Right lobe of liver (tissue), 6 donors: ENCODE measurements around the gene METTL5. TPM values are rescaled to one million over a fixed set of nuclear protein-coding genes. Genes with fewer than 3 reads are reported as not detected.

Experiments
- ATAC-seq, 4 donors: fragments of 200-7000 bp; cut with Tn5 transposase; one replicate each; pipeline ENCODE4 v1.9.1; 2020; ENCODE audit warnings: mild to moderate bottlenecking in 4 of 4, moderate library complexity in 4 of 4
- DNase-seq, 3 donors: peaks; one replicate each; pipeline ENCODE4 v3.0.0-alpha.2; 2020
- H3K27ac ChIP-seq, 3 donors: fragments of 200-600 bp; one replicate each; pipeline ENCODE4 v1.8.0; 2022
- H3K27me3 ChIP-seq, 2 donors: fragments of 200-600 bp; one replicate each; pipeline ENCODE4 v1.8.0; 2022
- H3K36me3 ChIP-seq, 4 donors: fragments of 200-600 bp; sonication (generic) in 1 of 4; one replicate each; pipeline versions ENCODE4 v1.5.1 to v1.8.0; 2017 to 2022; ENCODE audit warnings: control low read depth in 1 of 4
- H3K4me1 ChIP-seq, 4 donors: fragments of 200-600 bp; sonication (generic) in 1 of 4; one replicate each; pipeline versions ENCODE4 v1.5.1 to v1.8.0; 2017 to 2022; ENCODE audit warnings: control low read depth in 1 of 4
- H3K4me3 ChIP-seq, 3 donors: fragments of 200-600 bp; one replicate each; pipeline ENCODE4 v1.8.0; 2022
- H3K9me3 ChIP-seq, 4 donors: fragments of 200-600 bp; sonication (generic) in 1 of 4; one replicate each; pipeline versions ENCODE4 v1.5.1 to v1.8.0; 2017 to 2022; ENCODE audit warnings: control low read depth in 1 of 4
- CTCF ChIP-seq, 4 donors: fragments of 200-600 bp in 3 of 4; fragments of 450-650 bp in 1 of 4; IDR thresholded peaks; one replicate each; pipeline versions ENCODE4 v1.5.1 to v1.8.0; 2016 to 2022; ENCODE audit warnings: antibody characterized with exemption in 4 of 4, mild to moderate bottlenecking in 2 of 4
- POLR2A ChIP-seq: fragments of 450-650 bp; IDR thresholded peaks from one replicate; pipeline ENCODE4 v1.6.1; 2017; ENCODE audit warnings: antibody characterized with exemption, mild to moderate bottlenecking
- WGBS: methylation state at CpG from one replicate; pipeline ENCODE4 v1.1.6; 2018; ENCODE audit warnings: low coverage, low lambda C conversion rate; ENCODE audit not compliant: insufficient coverage; ENCODE audit errors: missing lambda C conversion rate; 5-methylcytosine and 5-hydroxymethylcytosine counted together
- intact Hi-C, 2 donors: fragments of 100-400 bp; cut with DNase I; formaldehyde crosslinking; loops; one replicate each; pipeline versions ENCODE4 v1.11.2 to v1.14.1; 2022
- total RNA-seq, 6 experiments: library from RNA; depleted of rRNA in 2 of 6; stranded (reverse); fragments of >200 nt in 2 of 6; fragmentation: NEBNext Ultra II Directional in 3 of 6; extraction: Animal tissue kit (Norgen Biotek cat#: 25700) in 3 of 6; gene quantifications; one replicate each; pipeline versions ENCODE4 v1.1.0 to v1.2.4, GENCODE V29; 2016 to 2023
- donor health status: DM: no; HTN: yes; CAD: no.
- donor health status: DM: no; HTN: no; CAD: no.
- donor health status: DM: no; HTN: no; CAD: no.
- donor health status: DM: no; HTN: yes; CAD: no.
- donor health status: DM: no; HTN: yes; CAD: no.

The METTL5 gene
- total RNA-seq, 6 experiments from 2014 or later = 18.4 to 26.7 (median 20.7) TPM

GRCh38 chr2:169828141-169828811, 3.6 kb upstream of the METTL5 start:
- H3K9me3 ChIP-seq = no peaks in the 10 kb centered on the region
- ATAC-seq (peak; percentile 51 to 68 (median 60)), DNase-seq (peak in 1 of 3 donors; percentile 63)
- H3K27ac ChIP-seq = peak overlapping the region; percentile 55 to 88 (median 80)
- intact Hi-C loops = no loop called here
- H3K4me3 ChIP-seq = peak overlapping the region; percentile 75 to 90 (median 79)
- H3K4me1 ChIP-seq = peaks cover 0 to 20% (median 7%) of the 10 kb centered on the region in 4 donors
- H3K27me3 ChIP-seq = no peaks in the 10 kb centered on the region
- 0% methylated on average over 13 of the region's 13 CpGs for WGBS
- TF ChIP-seq POLR2A (no peak), CTCF (IDR thresholded peaks at IDR 0.05) (no peak)
- no peaks in the 10 kb centered on the region for H3K36me3 ChIP-seq

- Histone ChIP-seq H3K36me3 (no peaks in the 10 kb centered on the region), H3K4me3 (peak within 1 kb of the TSS; percentile 75 to 90 (median 79)), H3K9me3 (no peaks in the 10 kb centered on the region), H3K27me3 (no peaks in the 10 kb centered on the region), H3K27ac (peak within 1 kb of the TSS; percentile 55 to 88 (median 80)), H3K4me1 (peaks cover 0 to 25% (median 7%) of the 10 kb centered on the region in 4 donors)
- TF ChIP-seq CTCF (IDR thresholded peaks at IDR 0.05) (peak in 1 of 4 donors; percentile 22), POLR2A (peak; percentile 94)
- ATAC-seq (peak; percentile 88 to 92 (median 90)), DNase-seq (peak; percentile 96)
- intact Hi-C loops = no loop called here
- 1% methylated on average over 20 of the region's 104 CpGs for WGBS
Measured at GRCh38 chr2:169827272-169828140, 2.8 kb upstream of the METTL5 start, which contains the start of gene UBR3. Gene UBR3 (plus strand): TSS chr2:169827454. CDS start chr2:169827508, 54 bp downstream.

- DNase-seq = no peak
Measured at GRCh38 chr2:169823996-169824372, 721 bp downstream of the METTL5 start.

More at GRCh38 chr2:169823996-169824372, 721 bp downstream of the METTL5 start:
- intact Hi-C loops = no loop called here
- Histone ChIP-seq H3K4me3 (peak overlapping the region; percentile 70 to 93 (median 84)), H3K36me3 (peaks cover 0 to under 1% (median 0%) of the 10 kb centered on the region in 4 donors), H3K27ac (peak overlapping the region in 1 of 3 donors; percentile 16), H3K9me3 (no peaks in the 10 kb centered on the region), H3K27me3 (no peaks in the 10 kb centered on the region), H3K4me1 (peaks cover 0 to 18% (median 5%) of the 10 kb centered on the region in 4 donors)
- WGBS = 23% methylated on average over 4 of the region's 4 CpGs
- no peak for ATAC-seq
- TF ChIP-seq POLR2A (no peak), CTCF (IDR thresholded peaks at IDR 0.05) (no peak)
